Ecto neural progenitor cell (in vitro differentiated cells): ENCODE results near the gene EIF3L.
"Not testable (repeated sequence)": the region's sequence is repeated elsewhere in the genome, so short reads cannot be mapped to it uniquely, and the experiment has no call there.

ENCODE experiments used
- DNase-seq: peaks from one replicate; pipeline ENCODE4 v3.0.0-alpha.2; 2018; ENCODE audit warnings: low spot score

Gene EIF3L

DNA sequence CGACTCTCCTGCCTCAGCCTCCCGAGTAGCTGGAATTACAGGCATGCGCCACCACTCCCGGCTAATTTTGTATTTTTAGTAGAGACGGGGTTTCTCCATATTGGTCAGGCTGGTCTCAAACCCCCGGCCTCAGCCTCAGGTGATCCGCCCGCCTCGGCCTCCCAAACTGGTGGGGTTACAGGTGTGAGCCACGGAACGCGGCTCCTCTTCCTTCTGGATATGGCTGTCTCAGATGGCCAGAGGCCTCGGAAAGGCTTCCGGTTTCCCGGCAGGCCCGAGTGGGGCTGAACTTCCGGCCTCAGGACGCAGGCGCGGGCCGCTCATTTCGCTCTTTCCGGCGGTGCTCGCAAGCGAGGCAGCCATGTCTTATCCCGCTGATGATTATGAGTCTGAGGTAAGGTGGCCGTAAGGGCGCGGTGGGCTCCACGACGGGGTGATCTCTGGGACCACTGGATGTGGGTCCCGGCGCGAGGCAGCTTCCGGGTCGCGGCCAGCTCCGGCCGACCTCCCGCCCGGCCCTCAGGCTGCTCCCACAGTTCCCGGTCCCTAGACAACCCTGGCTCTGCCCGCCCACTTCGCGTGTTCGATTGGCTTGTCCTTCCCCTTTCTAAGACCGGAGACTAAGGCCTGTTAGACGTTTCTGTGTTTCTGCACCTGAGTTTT lies at the start of gene EIF3L:
TSS of gene EIF3L (plus strand) at position 331 of the 663 bp plus-strand sequence. CDS start at position 362, 31 bp downstream.
- DNase-seq: peak; percentile 91

DNA sequence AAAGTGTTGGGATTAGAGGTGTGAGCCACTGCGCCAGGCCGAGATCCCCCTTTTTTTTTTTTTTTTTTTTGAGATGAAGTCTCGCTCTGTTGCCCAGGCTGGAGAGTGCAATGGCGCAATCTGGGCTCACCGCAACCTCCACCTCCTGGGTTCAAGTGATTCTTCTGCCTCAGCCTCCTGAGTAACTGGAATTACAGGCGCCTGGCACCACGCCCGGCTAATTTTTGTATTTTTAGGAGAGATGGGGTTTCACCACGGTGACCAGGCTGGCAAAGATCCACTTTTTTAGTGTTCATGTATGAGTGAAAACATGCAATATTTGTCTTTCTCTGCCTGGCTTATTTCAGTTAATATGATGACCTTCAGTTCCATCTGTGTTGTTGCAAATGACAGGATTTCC lies 49.2 kb upstream of the EIF3L start:
- DNase-seq: not testable (repeated sequence)

DNA sequence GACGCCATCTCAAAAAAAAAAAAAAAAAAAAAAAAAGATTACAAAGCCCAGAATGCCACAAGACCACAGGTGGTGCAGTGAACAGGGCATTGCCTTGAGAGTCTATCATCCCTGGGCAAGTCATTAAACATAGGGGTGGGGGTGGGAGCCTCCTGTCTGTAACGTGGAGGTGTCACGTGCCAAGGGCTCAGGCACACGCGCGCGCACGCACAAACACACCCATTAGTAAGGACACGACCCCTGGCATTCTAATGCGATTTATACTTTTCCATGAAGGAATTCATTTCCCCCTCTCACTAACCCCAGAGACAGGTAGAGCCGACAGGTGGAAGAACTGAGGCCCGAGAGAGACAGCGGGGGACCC lies 47.3 kb upstream of the EIF3L start:
- DNase-seq: no peak

DNA sequence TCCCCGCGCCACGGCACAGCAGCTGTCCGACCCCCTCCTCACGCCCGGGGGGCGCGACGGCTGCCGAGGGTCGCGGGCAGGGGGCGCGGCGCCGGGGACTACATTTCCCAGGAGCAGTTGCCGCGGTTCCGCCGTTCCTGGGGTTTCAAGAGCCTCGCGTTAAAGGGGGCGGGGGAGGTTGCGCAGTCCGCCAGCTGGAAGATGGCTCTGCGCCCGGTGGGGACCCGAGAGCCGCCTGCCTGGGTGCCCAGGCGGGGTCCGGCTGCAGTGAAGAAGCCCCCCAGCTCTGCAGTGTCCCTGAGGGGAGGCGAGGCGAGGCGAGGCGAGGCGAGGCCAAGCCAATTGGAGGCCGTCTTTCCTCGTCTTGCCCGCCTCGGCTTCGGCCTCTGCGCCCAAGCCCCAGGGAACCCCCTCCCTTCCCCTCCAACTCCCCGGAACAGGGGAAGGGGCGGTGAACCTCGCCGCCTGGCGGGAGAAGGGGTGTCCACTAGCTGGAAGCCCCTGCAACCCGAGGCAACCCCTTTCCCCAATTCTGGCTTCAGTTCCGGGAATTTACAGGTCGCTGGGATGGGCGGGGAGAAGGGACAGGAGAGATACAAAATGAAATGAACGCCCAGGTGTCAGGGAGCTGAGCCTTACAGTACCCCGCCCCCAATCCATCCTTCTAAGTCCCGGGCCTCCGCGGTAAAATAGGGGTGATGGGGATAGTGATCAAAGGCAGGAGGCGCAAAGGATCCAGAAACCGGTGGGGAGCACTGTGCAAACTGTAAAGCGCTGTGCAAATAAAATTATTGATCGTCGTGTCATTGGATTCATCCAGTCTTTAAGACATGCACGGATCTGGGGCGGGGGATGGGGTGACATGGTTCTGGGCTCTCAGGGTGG lies 46.7 kb upstream of the EIF3L start:
- peak; percentile 86 for DNase-seq

DNA sequence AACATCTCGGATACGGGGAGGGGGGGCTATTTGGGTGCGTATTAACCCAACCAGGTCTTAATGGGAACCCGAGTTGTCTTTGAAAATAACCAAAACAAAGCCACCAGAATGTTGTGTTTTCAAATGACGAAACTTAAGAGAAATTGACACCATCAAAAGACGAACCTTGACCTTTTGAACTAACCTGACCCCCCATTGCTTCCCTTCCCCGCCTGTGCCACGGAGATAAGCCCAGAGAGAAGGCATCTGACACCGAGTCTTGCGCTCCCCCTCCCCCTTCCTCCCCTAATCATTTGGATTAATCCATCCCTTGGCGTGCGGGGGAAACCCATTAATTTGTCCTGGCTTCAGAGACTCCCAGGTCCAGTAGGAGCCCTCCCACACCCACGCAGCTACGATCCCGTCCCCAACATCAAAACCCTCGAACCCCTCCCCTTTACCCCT lies 46.0 kb upstream of the EIF3L start:
- peak; percentile 53 for DNase-seq

DNA sequence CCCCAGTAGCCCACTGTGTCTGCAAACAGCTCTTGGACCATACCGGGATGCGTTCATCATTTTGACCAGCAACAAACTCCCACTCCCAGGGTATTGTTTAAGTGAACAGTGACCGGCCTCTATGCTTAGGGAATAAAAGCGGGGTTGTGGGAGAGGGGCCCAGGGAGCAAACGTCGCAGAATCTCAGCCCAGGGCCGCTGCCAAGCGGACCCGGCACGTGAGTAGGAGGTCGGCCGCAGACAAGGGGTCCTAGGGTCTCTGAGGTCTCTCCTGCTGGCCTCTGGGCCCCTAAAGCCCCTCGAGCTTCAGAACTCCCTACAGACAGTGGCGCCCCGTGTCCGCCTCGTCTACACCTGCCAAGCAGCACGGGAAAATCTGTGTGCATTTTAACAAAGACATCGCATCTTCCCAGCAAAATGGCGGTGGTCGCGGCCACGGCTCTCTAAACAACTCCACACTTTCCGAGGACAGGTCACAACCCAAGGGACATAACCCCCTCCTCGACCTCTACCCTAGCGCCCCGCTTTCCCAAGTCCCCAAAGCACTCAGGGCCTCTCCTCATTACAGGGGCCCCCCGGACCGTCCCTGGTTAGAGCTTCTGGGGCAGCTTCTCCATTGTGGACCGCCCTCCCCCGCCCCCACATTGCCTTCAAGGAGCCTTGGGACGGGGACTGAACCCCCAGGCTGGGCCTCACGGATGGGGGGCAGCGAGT lies 45.4 kb upstream of the EIF3L start:
- peak; percentile 65 for DNase-seq

DNA sequence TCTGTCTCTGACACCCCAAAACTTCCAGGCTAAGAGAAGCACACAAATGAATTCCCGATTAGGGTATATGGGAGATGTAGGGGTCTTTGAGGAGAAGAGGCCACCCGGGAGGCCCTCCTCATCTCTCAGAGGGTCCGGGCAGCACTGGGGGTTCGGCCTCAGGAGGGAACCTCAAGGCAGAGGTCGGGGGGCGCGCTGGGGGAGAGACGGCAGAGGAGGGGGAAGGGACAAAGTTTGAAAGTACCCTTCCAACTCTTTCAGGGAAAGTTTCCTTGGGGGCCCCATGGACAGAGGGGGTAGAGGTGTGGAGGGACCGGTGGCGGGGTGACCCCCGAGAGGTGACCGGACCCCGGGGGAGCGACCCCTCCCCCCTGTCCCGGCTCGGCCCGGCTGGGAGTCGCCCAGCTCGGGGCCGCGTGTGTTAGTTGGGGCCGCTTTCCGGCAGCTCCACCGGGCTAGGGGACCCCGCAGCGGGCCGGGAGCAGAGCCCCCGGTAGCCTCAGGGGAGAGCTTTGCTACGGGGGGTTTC lies 44.8 kb upstream of the EIF3L start:
- DNase-seq: peak; percentile 58

DNA sequence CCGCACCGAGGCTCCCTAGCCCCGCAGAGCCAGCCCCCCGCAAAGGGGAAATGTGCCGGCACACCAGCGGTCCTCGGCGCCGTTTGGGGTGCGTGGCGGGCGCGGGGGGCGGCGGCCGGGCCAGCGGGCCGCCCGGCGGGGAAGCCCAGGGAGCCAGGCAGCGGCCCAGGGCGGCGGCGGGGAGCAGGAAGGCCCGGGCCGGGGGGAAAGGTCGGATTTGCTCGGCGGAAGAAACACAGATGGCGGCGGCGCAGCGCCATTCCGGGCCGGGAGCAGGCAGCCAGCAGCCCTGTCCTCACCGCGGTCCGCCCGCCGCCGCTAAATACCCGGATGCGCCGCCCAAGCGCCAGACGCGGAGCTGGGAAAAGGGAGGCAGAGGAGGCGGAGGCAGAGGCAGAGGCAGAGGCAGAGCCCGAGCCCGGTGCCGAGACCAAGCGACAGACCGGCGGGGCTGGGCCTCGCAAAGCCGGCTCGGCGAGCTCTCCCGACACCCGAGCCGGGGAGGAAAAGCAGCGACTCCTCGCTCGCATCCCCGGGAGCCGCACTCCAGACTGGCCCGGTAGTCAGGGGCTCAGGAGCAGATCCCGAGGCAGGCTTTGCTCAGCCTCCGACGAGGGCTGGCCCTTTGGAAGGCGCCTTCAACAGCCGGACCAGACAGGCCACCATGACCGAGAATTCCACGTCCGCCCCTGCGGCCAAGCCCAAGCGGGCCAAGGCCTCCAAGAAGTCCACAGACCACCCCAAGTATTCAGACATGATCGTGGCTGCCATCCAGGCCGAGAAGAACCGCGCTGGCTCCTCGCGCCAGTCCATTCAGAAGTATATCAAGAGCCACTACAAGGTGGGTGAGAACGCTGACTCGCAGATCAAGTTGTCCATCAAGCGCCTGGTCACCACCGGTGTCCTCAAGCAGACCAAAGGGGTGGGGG lies 44.1 kb upstream of the EIF3L start:
- peak; percentile 93 for DNase-seq

DNA sequence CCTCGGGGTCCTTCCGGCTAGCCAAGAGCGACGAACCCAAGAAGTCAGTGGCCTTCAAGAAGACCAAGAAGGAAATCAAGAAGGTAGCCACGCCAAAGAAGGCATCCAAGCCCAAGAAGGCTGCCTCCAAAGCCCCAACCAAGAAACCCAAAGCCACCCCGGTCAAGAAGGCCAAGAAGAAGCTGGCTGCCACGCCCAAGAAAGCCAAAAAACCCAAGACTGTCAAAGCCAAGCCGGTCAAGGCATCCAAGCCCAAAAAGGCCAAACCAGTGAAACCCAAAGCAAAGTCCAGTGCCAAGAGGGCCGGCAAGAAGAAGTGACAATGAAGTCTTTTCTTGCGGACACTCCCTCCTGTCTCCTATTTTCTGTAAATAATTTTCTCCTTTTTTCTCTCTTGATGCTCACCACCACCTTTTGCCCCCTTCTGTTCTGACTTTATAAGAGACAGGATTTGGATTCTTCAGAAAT lies 43.4 kb upstream of the EIF3L start:
- DNase-seq: no peak

DNA sequence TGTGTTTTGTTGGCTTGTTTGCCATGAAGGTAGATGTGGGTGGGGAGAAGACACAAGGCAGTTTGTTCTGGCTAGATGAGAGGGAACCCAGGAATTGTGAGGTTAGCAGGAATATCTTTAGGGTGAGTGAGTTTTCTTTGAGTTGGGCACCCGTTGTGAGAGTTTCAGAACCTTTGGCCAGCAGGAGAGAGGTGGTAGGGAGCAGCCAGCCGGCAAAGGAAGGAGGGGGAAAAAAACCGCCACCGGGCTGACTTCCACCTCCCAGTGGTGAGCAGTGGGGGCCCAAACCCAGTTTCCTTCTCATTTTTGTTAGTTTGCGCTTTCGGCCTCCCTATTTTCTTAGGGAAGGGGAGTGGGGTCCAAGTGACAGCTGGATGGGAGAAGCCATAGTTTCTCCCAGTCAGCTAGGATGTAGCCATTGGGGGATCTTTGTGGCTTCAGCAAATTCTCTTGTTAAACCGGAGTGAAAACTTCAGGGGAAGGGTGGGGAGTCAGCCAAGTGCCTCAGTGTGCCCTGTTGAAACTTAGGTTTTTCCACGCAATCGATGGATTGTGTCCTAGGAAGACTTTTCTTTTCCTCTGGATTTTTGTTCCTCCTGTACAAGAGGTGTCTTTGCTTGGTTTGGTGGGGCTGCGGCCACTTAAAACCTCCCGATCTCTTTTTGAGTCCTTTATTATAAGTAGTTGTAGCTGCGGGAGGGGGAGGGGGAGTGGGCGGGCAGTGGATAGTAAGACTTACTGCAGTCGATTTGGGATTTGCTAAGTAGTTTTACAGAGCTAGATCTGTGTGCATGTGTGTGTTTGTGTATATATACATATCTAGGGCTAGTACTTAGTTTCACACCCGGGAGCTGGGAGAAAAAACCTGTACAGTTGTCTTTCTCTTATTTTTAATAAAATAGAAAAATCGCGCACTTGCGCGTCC lies 42.5 kb upstream of the EIF3L start:
- no peak for DNase-seq

DNA sequence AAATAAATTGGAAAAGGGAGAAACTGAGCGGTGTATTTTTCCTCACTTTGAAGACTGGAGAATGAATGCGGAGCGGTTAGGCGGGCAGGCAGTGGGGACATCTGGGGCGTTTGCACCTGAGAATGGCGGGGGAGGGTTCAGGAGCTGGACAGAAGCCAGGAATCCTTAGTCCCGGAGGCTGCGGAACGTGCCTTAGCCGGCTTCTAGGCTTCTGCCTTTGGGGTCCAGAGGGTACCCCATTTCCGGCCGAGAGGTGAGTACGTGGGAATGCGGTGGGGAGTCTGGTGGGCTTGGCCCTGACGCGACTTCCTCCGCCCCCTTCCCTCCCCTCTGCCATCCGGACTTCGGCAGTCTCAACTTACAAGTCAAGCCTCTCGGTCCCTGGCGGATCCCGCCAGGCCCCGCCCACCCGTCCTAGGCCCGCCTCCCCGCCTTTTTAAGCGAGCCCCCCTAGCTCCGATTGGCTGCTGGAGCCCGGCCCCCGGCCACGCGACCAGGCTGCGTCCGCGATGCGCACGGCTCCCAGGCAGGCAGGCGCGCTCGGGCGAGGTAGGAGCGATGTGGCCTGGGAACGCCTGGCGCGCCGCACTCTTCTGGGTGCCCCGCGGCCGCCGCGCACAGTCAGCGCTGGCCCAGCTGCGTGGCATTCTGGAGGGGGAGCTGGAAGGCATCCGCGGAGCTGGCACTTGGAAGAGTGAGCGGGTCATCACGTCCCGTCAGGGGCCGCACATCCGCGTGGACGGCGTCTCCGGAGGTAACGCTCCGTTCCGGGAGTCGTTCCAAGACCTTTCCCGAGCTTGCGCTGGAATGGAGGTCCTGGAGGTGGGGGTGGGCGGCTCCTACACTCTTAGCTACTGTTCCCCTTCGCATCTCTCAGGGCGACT lies 41.6 kb upstream of the EIF3L start, which contains the start of gene GCAT:
TSS of gene GCAT (plus strand) at position 525 of the 884 bp plus-strand sequence. CDS start at position 559, 34 bp downstream.
- peak; percentile 98 for DNase-seq

DNA sequence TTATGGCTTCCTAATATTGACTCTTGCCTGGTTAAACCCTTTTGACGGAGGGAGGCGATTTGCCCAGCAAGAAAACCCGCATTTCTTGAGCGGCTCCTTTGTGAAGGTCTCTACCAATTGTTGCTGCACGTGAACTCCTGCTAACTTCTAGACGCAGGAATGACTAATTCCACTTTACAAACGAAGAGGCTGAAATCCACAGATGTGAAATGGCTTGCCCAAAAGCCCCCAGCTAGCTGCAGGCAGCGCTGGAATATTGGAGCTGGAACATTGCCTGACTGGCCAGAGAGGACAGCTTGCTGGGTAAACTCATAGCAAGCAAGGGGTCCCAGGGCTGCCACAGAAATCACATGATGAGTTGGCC lies 40.9 kb upstream of the EIF3L start:
- DNase-seq: no peak

DNA sequence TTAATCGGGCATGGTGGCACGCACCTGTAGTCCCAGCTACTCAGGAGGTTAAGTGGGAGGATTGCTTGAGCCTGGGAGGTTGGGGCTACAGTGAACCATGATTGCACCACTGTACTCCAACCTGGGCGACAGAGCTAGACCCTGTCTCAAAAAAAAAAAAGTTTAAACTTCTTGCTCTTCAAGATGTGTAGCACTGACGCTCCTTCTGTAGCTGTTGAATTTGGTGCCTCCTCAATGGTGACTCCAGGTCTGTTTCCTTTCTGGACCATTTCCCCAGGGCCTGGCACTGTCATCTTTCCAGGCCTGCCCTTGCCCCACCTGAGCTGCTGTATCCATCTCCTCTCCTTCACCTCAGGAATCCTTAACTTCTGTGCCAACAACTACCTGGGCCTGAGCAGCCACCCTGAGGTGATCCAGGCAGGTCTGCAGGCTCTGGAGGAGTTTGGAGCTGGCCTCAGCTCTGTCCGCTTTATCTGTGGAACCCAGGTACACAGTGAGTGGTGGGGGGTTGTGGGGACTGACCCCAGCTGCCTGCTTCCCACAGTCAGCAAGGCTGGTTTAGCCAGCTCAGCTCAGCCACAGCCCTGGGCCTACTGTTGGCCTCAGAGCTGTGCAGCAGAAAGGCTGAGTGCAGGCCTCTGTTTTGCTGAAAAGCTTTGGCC lies 39.4 kb upstream of the EIF3L start:
- DNase-seq: no peak

DNA sequence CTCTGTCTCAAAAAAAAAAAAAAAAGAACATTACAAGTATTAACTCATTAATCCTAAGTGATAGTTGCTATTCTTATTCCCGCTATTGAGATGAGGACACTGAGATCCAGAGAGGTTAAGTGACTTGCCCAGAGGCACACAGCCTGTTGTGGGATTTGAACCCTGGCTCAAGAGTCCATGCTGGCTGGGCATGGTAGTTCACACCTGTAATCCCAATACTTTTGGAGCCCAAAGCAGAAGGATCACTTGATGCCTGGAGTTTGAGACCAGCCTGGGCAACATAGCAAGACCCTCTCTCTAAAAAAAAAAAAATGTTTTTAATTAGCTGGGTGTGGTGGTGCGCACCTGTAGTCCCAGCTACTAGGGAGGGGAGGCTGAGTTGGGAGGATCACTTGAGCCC lies 37.4 kb upstream of the EIF3L start:
- no peak for DNase-seq

DNA sequence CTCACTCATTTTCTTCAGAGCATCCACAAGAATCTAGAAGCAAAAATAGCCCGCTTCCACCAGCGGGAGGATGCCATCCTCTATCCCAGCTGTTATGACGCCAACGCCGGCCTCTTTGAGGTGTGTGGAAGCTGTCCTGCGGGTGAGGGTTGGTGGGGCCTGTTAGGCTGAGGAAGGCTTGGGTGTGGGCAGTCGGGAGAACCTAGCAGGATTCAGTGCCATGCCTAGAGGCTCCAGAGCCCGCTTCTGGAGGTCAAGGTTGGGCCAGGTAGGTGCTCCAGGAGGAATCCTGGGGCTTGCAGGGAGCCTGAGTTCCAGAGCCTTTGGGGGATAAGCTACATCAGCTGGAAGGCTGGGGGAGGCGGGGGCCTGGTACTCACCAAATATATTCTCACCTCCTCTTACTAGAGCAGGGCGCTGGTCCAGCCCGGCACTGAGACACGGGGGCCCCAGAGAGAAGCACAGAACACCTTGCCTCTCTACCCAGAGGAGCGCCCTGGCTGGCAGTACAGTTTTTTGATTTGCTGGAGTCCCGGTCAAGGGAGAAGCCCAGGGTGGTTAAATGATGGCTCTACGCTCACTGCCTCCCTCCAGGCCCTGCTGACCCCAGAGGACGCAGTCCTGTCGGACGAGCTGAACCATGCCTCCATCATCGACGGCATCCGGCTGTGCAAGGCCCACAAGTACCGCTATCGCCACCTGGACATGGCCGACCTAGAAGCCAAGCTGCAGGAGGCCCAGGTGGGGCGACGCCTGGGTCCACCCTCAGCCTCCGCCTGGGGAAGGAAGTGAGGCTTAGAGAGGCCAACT lies 36.1 kb upstream of the EIF3L start:
- no peak for DNase-seq

DNA sequence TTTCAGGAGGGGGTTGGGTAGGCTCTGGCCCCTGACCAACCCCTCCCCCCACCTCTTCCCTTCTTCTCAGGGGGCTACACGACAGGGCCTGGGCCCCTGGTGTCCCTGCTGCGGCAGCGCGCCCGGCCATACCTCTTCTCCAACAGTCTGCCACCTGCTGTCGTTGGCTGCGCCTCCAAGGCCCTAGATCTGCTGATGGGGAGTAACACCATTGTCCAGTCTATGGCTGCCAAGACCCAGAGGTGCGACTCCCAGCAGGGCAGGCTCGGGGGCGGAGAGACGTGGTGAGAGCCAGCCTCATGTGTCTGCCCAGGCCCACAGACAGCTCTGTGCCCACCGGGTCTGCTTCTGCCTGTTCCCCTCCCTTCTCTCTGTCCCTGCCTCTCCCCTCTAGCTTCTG lies 33.6 kb upstream of the EIF3L start:
- DNase-seq: no peak

DNA sequence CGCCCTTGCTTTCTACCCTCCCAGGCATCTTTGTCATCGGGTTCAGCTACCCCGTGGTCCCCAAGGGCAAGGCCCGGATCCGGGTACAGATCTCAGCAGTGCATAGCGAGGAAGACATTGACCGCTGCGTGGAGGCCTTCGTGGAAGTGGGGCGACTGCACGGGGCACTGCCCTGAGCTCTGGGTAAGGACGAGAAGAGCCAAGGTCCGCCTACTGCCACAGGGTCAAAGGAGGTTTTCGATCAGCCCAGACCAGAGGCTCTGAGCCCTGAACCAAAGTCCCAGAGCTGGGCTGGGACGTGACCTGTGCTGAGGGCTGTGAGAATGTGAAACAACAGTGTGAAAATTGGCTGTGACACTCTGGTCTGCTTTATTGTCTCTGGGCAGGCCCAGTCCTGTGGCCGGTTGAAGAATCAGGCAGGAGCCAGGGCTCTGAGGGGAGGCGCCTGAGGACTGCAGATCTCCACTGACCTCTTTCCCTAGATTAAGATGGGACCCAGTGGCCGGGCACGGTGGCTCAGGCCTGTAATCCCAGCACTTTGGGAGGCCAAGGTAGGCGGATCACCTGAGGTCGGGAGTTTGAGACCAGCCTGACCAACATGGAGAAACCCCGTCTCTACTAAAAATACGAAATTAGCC lies 32.6 kb upstream of the EIF3L start:
- no peak for DNase-seq
